Left colon (tissue), 2 donors: ENCODE measurements around the gene CGRRF1. TPM values are rescaled to one million over a fixed set of nuclear protein-coding genes. Genes with fewer than 3 reads are reported as not detected.

Source experiments
- ATAC-seq: fragments of 200-7000 bp; cut with Tn5 transposase; one replicate; pipeline ENCODE4 v1.9.1; 2020; ENCODE audit warnings: mild to moderate bottlenecking, moderate library complexity
- DNase-seq, 2 donors: peaks; one replicate each; pipeline ENCODE4 v3.0.0-alpha.2; 2020
- intact Hi-C, 2 donors: fragments of 100-400 bp; cut with DNase I in 1 of 2; cut with micrococcal nuclease in 1 of 2; formaldehyde crosslinking; loops; one replicate each; pipeline versions ENCODE4 v1.11.2 to v1.14.0; 2022; cut with DNase I, micrococcal nuclease
- total RNA-seq, 2 donors: library from RNA; stranded (reverse); fragmentation: NEBNext Ultra II Directional; extraction: Animal tissue kit (Norgen Biotek cat#: 25700); gene quantifications; one replicate each; pipeline ENCODE4 v1.2.1, GENCODE V29; 2021
- donor health status: DM: no; HTN: no; CAD: no.
- donor health status: DM: yes; HTN: yes; CAD: no.

Gene CGRRF1
- total RNA-seq, 2 donors from 2014 or later, result 11.6 to 22.5 TPM

- DNase-seq (peak; percentile 79 to 82), ATAC-seq (peak; percentile 25)
- intact Hi-C loops, result loop anchor here (10.0 kb wide), 2 partner anchors 208 to 238 kb away; no protein-coding TSS in a partner anchor
Observed at GRCh38 chr14:54566410-54567223, 56.9 kb downstream of the CGRRF1 start, which contains the start of gene SAMD4A. Gene SAMD4A (plus strand): TSS chr14:54567128. CDS start chr14:54567917, 789 bp downstream.

DNA sequence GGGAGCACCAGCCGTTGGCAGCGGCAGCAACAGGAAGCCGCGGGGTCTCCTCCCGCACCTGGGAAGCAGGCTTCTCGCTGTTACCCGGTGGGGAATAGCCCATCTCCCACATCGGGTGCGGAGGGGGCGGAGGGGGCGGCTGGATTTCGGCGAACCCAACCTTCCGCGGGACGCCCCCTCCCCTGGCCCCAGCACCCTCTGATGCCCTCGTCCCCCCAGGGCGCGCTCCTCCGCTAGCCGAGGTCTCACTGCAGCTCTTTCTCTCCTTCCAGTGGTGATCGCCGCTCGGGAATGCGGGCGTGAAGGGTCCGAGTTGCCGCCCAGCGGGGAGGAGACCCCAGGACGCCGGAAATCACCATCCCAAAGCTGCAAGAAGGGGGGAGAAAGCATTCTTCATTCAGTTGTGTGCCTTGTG, 57.5 kb downstream of the CGRRF1 start:
- ATAC-seq (no peak), DNase-seq (peak in 1 of 2 donors; percentile 39)
- intact Hi-C loops, result loop anchor here (10.0 kb wide), 2 partner anchors 208 to 238 kb away; no protein-coding TSS in a partner anchor

GRCh38 chr14:54567639-54568561, 58.2 kb downstream of the CGRRF1 start:
- intact Hi-C loops, result loop anchor here (10.0 kb wide), 2 partner anchors 207 to 237 kb away; no protein-coding TSS in a partner anchor
- ATAC-seq, result peak; percentile 5
- peak; percentile 38 to 64 for DNase-seq

GRCh38 chr14:54568821-54569595, 59.3 kb downstream of the CGRRF1 start:
- intact Hi-C loops, result loop anchor here (10.0 kb wide), 2 partner anchors 206 to 236 kb away; no protein-coding TSS in a partner anchor
- ATAC-seq, result no peak

GRCh38 chr14:54570047-54570446, 60.3 kb downstream of the CGRRF1 start:
- intact Hi-C loops, result no loop called here
- ATAC-seq (no peak), DNase-seq (no peak)

More at GRCh38 chr14:54568821-54569595, 59.3 kb downstream of the CGRRF1 start:
- DNase-seq, result peak; percentile 21 to 47

DNA sequence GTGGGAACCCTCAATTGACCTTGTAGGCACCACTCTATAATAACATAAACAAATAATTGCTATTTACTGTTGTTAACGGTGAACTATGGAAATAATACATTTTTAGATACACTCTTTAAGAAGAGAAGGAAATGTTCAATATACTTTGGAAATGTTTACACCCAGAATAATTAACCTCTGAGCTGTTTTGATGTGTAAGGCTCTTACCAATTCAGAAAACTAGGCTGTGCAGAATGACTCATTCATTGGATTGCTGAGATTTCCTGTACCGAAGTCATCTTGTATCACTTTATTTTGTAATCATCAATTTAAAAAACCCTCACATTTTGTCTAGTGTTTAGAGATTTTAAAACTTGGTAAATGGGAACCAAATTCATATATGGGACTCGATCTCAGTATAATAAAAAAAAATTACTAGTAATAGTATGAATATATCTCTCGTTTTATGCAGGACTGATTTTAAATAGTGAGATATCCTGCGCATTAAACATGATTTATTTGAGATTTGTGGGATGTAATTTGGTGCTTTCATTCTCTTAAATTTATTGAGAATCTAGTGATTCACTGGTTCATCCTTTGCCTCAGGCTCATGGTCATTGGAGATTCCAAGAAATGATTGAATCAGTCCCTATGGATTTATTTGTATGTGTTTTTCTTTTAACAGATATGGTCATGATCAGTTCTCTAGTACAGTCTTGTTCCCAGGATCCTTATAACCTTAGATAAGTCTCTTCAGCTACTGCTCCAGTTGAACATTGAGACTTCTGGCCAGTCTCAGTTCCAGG, 61.1 kb downstream of the CGRRF1 start:
- intact Hi-C loops, result no loop called here

GRCh38 chr14:54572316-54572715, 62.6 kb downstream of the CGRRF1 start:
- ATAC-seq (no peak), DNase-seq (no peak)
- intact Hi-C loops, result no loop called here

More for the DNA sequence above, 61.1 kb downstream of the CGRRF1 start:
- ATAC-seq, result no peak
- DNase-seq, result no peak

DNA sequence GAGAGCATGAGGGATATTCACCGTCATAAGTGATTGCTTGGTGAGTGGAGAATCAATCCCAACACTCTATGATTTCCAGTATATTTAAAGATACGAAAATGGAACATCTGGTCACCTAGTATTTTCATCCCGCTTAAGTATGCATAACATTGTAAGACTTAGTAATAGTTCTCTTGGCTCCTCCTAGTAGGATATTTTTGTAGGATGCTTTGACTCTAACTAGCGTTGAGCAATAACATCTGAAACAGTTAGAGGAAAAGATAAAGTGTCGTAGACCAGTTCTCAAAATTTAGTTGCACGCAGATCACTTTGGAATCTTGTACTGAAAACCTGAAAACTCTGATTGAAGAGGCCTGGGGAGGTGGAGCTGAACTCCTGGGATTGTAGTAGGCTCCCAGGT, 64.8 kb downstream of the CGRRF1 start:
- ATAC-seq (no peak), DNase-seq (no peak)
- intact Hi-C loops, result no loop called here

- no peak for ATAC-seq
- intact Hi-C loops, result no loop called here
- peak in 1 of 2 donors; percentile 8 for DNase-seq
Observed at GRCh38 chr14:54577494-54577893, 67.8 kb downstream of the CGRRF1 start.

GRCh38 chr14:54577977-54578376, 68.3 kb downstream of the CGRRF1 start:
- intact Hi-C loops, result no loop called here
- DNase-seq (no peak), ATAC-seq (peak; percentile 71)

GRCh38 chr14:54579621-54580020, 69.9 kb downstream of the CGRRF1 start:
- ATAC-seq (peak; percentile 93), DNase-seq (no peak)
- intact Hi-C loops, result no loop called here

DNA sequence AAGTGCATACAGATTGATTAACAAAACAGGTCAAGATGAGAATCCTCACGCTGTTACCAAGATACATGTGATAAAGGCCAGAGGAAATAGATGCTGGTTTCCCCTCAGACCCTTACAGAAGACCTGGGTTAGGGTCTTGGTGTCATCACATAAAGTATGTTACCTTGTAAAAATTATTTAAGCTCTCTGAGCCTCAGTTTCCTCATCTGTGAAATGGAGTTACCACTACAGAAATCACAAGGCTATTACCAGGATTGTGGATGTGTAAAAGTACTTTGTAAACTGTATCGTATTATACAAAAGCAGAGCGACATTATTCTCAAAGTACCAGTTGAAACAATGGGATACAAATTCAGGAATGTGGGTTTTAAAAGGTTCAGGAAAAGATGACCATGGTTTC, 71.2 kb downstream of the CGRRF1 start:
- no peak for ATAC-seq
- intact Hi-C loops, result no loop called here
- DNase-seq, result no peak

DNA sequence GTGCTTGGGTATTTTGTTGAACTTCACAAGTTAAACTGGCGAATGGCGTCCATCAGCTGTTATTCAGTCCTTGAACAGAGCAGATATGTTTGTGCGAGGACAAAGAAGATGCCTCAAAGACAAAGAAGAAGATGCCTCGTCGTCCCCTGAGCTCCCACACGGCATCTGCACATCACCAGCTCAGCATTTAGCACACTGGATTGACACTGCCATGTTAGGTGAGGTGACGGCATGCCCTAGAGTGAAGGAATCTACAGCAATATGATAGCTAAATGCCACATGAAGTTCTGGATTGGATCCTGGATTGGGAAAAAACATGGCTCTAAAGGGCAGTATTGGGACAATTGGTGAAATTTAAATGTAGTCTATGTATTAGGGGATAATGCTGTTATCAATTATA, 72.6 kb downstream of the CGRRF1 start:
- ATAC-seq (no peak), DNase-seq (no peak)
- intact Hi-C loops, result no loop called here

- intact Hi-C loops, result no loop called here
- no peak for ATAC-seq
- DNase-seq, result no peak
Observed at GRCh38 chr14:54584097-54584496, 74.4 kb downstream of the CGRRF1 start.

- intact Hi-C loops, result no loop called here
Observed at GRCh38 chr14:54585214-54585613, 75.5 kb downstream of the CGRRF1 start.

More at GRCh38 chr14:54585214-54585613, 75.5 kb downstream of the CGRRF1 start:
- DNase-seq (no peak), ATAC-seq (no peak)
